Stimulated activated CD4-positive, alpha-beta T cell treated with anti-CD3 and anti-CD28 coated beads, TNF-alpha, amount 100 ng/mL, for 48 hours (primary cell): ENCODE measurements around the gene WASF1.
"Not testable (repeated sequence)": the region's sequence is repeated elsewhere in the genome, so short reads cannot be mapped to it uniquely, and the experiment has no call there.

Experiments used
- DNase-seq, 3 donors: peaks; one replicate each; pipeline ENCODE4 v3.0.0-alpha.2; 2020; ENCODE audit warnings: low read depth in 3 of 3

The WASF1 gene

DNA sequence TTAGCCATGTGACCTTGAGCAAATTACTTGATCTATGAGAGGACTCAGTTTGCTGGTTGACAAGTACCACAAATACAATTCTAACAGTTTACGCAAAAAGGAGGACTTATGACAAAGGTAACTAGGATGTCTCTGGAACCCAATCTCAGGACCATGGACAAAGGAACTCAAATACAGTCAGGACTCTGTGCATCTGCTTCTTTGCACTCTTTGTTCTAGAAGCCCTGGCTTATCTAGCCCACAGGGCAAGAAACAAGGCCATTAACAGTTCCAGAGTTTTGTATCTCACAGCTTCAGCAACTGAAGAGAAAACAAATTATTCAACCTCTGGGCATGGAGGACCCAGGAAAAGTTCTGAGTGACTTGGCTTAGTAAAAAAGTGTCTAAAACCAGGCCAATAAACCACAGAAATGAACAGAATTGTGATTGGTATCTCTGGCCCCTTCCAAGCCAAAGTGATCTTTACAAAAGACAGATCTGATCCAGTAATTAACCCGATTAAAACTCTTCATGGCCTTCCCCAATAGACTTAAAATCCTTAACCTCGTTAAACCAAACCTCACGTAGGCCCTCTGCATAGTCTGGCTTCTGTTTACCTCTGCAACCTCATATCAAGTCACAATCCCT lies 5.9 kb downstream of the WASF1 start:
- DNase-seq = no peak

DNA sequence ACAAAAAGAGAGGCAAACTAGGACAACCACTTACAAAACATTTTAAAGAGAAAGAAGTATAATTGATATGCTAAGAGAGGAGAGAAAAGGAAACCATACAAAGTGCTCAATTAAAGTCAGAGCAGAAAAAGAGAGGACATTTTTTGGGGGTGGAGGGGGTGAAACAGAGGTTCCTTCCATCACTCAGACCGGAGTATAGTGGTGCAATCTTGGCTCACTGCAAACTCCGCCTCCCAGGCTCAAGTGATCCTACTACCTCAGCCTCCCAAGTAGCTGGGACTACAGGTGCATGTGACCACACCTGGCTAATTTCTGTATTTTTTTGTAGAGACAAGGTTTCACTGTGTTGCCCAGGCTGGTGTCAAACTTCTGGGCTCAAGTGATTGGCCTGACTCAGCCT lies 9.4 kb downstream of the WASF1 start:
- no peak for DNase-seq

GRCh38 chr6:110158479-110158878 lies 21.0 kb downstream of the WASF1 start:
- no peak for DNase-seq

- no peak for DNase-seq
These were observed 31.6 kb downstream of the WASF1 start for GRCh38 chr6:110147870-110148269.

DNA sequence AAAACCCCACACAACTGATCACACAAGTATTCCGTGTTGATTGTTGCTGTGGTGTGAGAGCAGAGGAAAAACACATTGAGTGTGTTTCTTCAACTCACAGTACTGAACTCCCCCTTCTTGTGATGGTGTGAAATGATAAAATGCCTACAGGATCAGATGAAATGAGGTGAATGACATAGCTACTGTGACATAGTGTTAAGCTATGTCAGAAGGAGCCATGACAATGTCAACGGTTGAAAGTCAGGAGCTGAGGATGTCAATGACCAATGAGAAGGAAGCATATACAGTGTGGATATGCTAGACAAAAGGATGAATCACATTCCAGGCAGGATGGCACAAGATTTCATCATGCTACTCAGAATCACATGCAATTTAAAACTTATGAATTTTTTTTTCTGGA lies 38.8 kb downstream of the WASF1 start:
- no peak for DNase-seq

DNA sequence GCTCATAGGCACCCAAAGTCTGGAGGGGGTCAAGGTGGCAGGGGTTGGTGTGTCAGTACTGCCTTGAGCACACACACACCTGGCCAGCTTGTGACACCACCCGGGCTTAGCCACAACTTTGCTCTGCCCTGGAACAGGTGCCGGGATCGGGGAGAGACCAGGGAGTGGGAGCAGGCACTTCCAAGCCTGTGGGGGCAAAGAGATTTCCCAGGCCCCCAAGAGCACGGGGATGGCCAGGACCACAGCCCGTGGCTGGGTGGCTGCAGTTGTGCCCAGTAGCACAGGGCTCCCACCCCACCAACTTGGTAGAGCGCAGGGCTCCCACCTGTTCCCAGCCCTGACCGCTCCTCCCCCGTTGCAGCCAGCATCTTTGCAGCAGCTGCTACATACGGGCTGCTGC lies 40.4 kb downstream of the WASF1 start:
- no peak for DNase-seq

GRCh38 chr6:110137924-110138887 lies 41.3 kb downstream of the WASF1 start:
- DNase-seq = no peak

GRCh38 chr6:110130362-110130761 lies 49.1 kb downstream of the WASF1 start:
- no peak for DNase-seq

- no peak for DNase-seq
These were observed 51.1 kb downstream of the WASF1 start for GRCh38 chr6:110128418-110128817.

DNA sequence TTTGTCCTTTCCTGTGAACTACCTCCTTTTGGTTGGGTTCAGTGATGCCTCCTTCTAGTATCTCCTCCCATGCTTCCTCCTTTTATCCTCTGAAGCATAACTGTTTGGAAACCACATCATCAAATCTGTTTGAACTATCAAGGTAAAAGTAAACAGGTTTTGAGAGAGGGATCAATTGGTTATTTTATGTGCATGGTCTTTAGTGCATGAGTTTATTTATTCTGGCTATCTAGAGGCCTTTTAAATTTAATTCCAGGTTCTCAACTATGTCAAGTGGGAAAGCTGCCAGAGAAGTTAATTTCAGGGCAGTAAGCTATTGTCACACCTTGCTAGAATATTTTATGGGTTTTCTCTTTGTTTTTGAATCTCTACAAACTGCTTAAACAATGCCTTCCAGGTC lies 54.1 kb downstream of the WASF1 start:
- DNase-seq = no peak

GRCh38 chr6:110121655-110122054 lies 57.8 kb downstream of the WASF1 start:
- DNase-seq = not testable (repeated sequence)

GRCh38 chr6:110116258-110116657 lies 63.2 kb downstream of the WASF1 start:
- DNase-seq = no peak

- DNase-seq = no peak
These were observed 65.5 kb downstream of the WASF1 start for GRCh38 chr6:110114004-110114403.

DNA sequence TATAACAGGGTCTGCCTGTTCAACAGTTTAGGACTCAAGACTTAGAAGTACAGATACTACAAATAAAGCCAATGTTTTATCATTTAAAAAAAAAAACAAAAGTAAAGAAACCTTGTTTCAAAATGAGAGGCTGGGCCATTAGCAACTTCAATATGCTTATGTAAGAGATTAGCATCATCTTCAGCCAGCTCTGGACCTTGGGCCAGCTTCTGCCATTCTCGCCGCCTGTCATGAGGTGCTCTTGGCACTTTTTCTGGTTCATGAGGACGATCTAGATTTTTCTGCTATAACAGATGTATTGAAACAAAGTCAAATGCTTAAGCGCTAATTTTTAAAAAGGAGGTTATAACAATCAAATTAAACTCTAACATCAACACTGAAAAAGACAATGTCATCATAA lies 74.2 kb downstream of the WASF1 start:
- no peak for DNase-seq

DNA sequence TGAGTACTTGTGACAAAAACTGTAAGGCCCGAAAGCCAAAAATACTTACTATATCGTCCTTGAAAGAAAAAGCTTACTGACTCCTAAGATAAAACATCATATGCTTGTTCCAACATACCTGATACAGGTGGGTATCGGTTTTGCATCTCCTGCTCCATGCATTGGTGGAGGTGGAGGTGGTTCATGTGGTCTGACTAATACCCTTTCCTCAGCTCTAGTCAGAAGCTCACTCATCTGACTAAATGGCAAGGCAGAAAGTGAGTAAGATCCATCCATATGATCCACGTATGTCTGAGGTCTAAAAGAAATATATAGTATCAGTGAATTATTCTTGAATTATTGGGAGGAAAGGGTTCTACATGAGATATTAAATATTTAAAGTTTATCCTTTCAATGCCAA lies 76.2 kb downstream of the WASF1 start:
- no peak for DNase-seq

DNA sequence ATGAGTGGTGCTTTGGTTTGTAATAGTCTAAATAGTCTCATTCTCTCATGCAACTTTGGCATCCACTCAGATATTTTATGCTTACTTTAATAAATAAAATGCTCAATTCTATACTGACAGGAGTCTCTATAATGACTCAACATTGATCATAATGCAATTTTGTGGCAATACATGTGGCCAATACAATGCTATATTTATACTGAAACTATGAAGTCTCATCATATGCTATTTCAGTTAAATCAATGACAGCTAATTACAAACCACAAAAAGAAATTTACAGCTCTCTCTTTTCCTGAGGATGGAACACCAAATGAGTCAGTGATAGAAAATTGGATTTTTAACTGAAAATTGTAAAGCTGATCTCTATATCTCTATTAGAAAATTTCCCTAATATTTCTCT lies 77.1 kb downstream of the WASF1 start:
- DNase-seq = no peak

DNA sequence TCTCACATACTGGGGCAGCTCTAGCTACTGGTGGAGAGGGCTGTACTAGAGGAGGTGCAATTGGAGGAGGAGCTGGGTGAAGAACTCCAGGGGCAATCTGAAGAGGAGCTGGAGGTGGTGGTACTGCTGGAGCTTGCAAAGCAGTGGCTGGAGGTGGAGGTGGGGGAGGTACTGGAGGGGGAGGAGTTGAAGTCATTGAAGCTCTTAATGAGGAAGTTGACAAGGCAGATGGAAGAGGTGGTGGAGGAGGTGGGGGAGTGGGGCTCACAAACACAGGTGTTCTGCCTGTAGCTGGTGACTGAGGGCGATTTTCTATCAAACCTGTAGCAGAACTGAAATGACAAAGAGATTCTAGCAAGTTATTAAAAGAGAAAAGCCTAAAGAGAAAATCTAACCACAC lies 77.6 kb downstream of the WASF1 start:
- DNase-seq = no peak

- DNase-seq = no peak
These were observed 80.9 kb downstream of the WASF1 start for GRCh38 chr6:110098511-110099116.

GRCh38 chr6:110097443-110097842 lies 82.0 kb downstream of the WASF1 start:
- DNase-seq = no peak

GRCh38 chr6:110095935-110096334 lies 83.5 kb downstream of the WASF1 start:
- no peak for DNase-seq

DNA sequence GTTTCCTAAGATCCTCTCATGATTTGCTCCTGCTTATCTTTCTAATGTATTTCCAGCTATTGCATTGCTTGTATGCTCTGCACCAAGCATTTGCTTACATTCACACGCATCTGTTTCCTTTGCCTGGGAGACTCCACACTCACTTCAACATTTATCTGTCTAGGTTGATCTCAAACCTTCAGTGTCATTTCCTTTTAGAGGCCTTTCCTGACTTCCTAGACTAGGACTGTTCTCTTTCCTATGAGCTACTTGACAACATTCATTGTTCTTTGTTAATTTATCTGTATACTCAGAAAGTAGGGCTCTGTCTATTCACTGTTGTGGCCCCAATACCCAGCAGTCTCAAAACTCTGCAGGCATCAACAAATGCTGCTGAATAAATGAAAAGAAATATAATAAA lies 84.4 kb downstream of the WASF1 start:
- no peak for DNase-seq

DNA sequence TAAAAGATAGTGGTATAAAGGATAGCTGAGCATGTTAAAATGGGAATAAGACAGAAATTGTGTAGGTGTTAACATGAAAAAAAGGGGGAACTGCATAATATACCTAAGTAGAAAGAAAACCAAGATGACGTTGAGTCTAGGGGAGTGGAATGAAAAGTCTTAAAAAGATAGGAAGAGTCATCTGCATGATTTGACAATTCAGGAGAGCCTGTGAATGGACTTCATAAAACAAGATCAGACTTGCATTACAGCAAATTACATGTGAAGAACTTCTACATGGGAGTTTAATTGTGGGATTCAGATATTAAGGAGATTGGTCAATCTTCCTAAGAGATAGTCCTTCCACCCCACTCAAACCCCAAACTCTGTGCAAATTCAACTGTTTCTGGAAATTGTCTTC lies 85.5 kb downstream of the WASF1 start:
- no peak for DNase-seq

DNA sequence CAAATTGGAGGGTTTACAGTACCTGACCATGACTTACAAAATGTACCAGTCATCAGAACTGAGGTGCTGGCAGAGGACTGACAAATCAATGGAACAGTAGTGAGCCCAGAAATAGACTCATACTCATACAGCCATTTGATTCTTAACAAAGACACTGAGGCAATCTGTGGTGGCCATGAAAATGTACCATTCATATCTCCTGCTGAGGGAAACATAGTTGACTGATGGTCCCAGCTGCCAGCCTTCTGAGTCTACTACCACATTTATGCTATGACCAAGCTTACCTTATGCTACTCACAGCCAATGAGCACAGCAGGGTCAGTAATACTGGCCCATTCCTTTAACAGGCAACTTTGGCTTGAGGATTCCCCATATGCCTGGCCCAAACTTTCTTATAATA lies 88.6 kb downstream of the WASF1 start:
- DNase-seq = no peak
